ENCODE measurements around the gene NRARP. TPM values are rescaled to one million over a fixed set of nuclear protein-coding genes. Genes with fewer than 3 reads are reported as not detected.
A peak's percentile ranks its signal among the peaks of the same experiment; 100 is the strongest.

Gene NRARP
- total and polyA plus RNA-seq, 2 of the 8 experiments (the other 6 are each of a cell fraction or from before 2014, with no cell fraction given), result 32.5 to 37.2 TPM

DNA sequence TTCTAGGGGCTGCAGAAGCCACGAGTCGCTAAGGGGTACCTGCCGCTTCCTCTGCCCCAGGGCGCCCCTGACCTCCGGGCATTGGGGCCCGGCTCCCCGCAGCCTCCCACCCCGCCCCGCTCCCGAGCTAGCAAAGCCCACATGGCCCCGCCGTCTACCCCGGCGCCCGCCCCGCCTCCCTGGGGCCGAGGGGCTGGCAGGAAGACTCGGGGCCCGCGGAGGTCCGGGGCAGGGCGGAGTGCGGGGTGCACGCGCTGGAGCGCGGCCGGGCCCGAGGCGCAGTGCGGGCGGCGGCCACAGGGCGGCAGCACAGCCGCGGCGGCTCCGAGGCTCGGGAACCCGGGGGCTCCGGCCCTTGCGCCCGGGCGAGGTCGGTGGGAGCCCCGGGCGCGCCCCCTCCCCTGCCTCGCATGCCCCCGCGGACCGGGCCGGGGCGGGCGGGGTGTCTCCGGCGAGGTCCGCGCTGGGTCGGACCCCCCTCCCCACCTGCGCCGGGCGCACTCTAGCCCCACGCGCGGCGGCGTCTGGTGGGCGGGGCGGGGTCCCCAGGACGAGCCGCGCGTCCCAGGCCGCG, 6.7 kb downstream of the NRARP start:
- Histone ChIP-seq H2BK15ac (ENCODE audit: low read length) (no peak overlapping the region), H4K20me1 (replicated peaks in 1 of 2; ENCODE audit: control insufficient read depth in 1 of 2, insufficient read depth in 2 of 2, low read length in 2 of 2) (peaks cover 3 to 8% of the 10 kb centered on the region in 2 experiments), H3K9me3 (ENCODE audit: insufficient read depth in 2 of 2, low read depth in 1 of 2, low read length in 1 of 2) (peaks cover 0 to 4% of the 10 kb centered on the region in 2 experiments; a peak in 2 of 4 replicates), H3K27me3 (replicated peaks in 1 of 4; ENCODE audit: control insufficient read depth in 3 of 4, extremely low read depth in 1 of 4, insufficient read depth in 3 of 4, low read length in 3 of 4) (peaks cover 0 to 24% (median 12%) of the 10 kb centered on the region in 4 experiments; a peak in 5 of 7 replicates), H3K27ac (ENCODE audit: low read depth, low read length) (no peak overlapping the region), H2AK5ac (ENCODE audit: low read depth, low read length) (no peak overlapping the region), H3K79me2 (ENCODE audit: control insufficient read depth in 1 of 2, insufficient read depth in 2 of 2, low read length in 2 of 2) (no peaks in the 10 kb centered on the region), H3K9ac (replicated peaks in 1 of 4; ENCODE audit: extremely low read depth in 1 of 4, low read depth in 3 of 4, low read length in 3 of 4) (peak overlapping the region in 1 of 4 experiments; percentile 41; a peak in 1 of 7 replicates), H4K5ac (ENCODE audit: insufficient read length, low read depth, low read length) (no peak overlapping the region), H3K23me2 (ENCODE audit: low read depth, low read length) (peaks cover 4% of the 10 kb centered on the region; the same call in 1 of the 2 replicates), H2AFZ (ENCODE audit: low read length) (no peak overlapping the region), H2BK12ac (ENCODE audit: low read depth, low read length) (peak overlapping the region; percentile 94; the same call in 1 of the 2 replicates), H2BK120ac (replicated peaks; ENCODE audit: low read depth, low read length) (no peak overlapping the region), H3K79me1 (ENCODE audit: low read depth, low read length) (no peaks in the 10 kb centered on the region), H2BK20ac (ENCODE audit: low read length) (no peak overlapping the region; the same call in 1 of the 2 replicates), H4K91ac (replicated peaks; ENCODE audit: insufficient read length, low read length) (no peak overlapping the region), H3K56ac (replicated peaks; ENCODE audit: insufficient read length, low read depth, low read length) (no peak overlapping the region), H3K4me2 (ENCODE audit: insufficient read depth in 1 of 2, low read depth in 2 of 2, low read length in 2 of 2) (peak overlapping the region; percentile 63 to 64), H3K4me1 (replicated peaks in 1 of 4; ENCODE audit: control insufficient read depth in 3 of 4, insufficient read depth in 4 of 4, low read length in 3 of 4) (peaks cover 3 to 28% (median 24%) of the 10 kb centered on the region in 4 experiments), H3K14ac (ENCODE audit: insufficient read length) (no peak overlapping the region), H4K8ac (ENCODE audit: extremely low read depth, insufficient read depth, low read length) (peak overlapping the region; percentile 83; the same call in 1 of the 2 replicates), H2BK5ac (ENCODE audit: low read depth, low read length) (no peak overlapping the region), H3K23ac (ENCODE audit: insufficient read length) (no peak overlapping the region), H3K4me3 (ENCODE audit: extremely low read depth in 1 of 4, insufficient read depth in 2 of 4, low read depth in 3 of 4, low read length in 4 of 4) (peak overlapping the region in 3 of 4 experiments; percentile 25 to 60 (median 48); a peak in 4 of 8 replicates), H3K36me3 (ENCODE audit: control insufficient read depth in 2 of 4, insufficient read depth in 4 of 4, low read length in 3 of 4) (no peaks in the 10 kb centered on the region), H3K4ac (replicated peaks; ENCODE audit: insufficient read length, low read depth, low read length) (peak overlapping the region; percentile 6), H3K18ac (ENCODE audit: extremely low read depth, low read length) (peak overlapping the region; percentile 52; the same call in 1 of the 2 replicates)
- POLR2A ChIA-PET (ENCODE audit: partially characterized antibody), result interaction anchor here (1.3 to 10.0 kb wide), 3 partner anchors 20 to 55 kb away, joined by 4 to 129 read pairs (median 8); partner anchors contain the start of gene TUBB4B
- CTCF ChIA-PET (ENCODE audit: partially characterized antibody), result interaction anchor here (0.7 to 1.6 kb wide), 5 partner anchors 30 to 293 kb away, joined by 3 read pairs; no protein-coding TSS in a partner anchor
- TF ChIP-seq KDM4A (IDR thresholded peaks at IDR 0.05; ENCODE audit: low read depth, low read length, severe bottlenecking) (no peak), PHF8 (conservative IDR thresholded peaks at IDR 0.05; ENCODE audit: low read depth, low read length) (0 out of 2 replicates have a peak, but pooled peaks have one; percentile 29), RBBP5 (IDR thresholded peaks at IDR 0.05; ENCODE audit: borderline replicate concordance, low read depth, low read length) (0 out of 2 replicates have a peak, but pooled peaks have one; percentile 25), RAD21 (IDR thresholded peaks at IDR 0.05 in 1 of 2, conservative IDR thresholded peaks at IDR 0.05 in 1 of 2; ENCODE audit: low read depth in 2 of 2, low read length in 2 of 2) (peak; percentile 33 to 78), GABPA (IDR thresholded peaks at IDR 0.05; ENCODE audit: borderline replicate concordance, insufficient read depth, low read length) (peak; percentile 64; the same call in 1 of the 2 replicates), TCF12 (IDR thresholded peaks at IDR 0.05; ENCODE audit: low read depth, low read length) (no peak)
- TF ChIP-seq, protein P1, sequence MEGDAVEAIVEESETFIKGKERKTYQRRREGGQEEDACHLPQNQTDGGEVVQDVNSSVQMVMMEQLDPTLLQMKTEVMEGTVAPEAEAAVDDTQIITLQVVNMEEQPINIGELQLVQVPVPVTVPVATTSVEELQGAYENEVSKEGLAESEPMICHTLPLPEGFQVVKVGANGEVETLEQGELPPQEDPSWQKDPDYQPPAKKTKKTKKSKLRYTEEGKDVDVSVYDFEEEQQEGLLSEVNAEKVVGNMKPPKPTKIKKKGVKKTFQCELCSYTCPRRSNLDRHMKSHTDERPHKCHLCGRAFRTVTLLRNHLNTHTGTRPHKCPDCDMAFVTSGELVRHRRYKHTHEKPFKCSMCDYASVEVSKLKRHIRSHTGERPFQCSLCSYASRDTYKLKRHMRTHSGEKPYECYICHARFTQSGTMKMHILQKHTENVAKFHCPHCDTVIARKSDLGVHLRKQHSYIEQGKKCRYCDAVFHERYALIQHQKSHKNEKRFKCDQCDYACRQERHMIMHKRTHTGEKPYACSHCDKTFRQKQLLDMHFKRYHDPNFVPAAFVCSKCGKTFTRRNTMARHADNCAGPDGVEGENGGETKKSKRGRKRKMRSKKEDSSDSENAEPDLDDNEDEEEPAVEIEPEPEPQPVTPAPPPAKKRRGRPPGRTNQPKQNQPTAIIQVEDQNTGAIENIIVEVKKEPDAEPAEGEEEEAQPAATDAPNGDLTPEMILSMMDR (IDR thresholded peaks at IDR 0.05; ENCODE audit: control extremely low read depth in 1 of 3, insufficient read depth in 1 of 3, low read depth in 1 of 3, low read length in 3 of 3), result peak in 2 of 3 experiments; percentile 70 to 88; a peak in 3 of 4 replicates
- 1% methylated on average over 13 of the region's 76 CpGs; no CpG with 5 or more reads in 1 of the 2 experiments for WGBS, 2 experiments (ENCODE audit: extremely low coverage in 1 of 2, insufficient coverage in 1 of 2, insufficient read length in 1 of 2, insufficient replicate concordance in 2 of 2, low coverage in 1 of 2, low lambda C conversion rate in 2 of 2, missing lambda C conversion rate in 1 of 2)
- DNase-seq (ENCODE audit: low read depth in 1 of 2, low spot score in 2 of 2) (peak in 1 of 2 experiments; percentile 90), FAIRE-seq (no peak)
